Neural progenitor cell (in vitro differentiated cells): Measurements from ENCODE around the gene BMP7.

Experiments used
- EZH2phosphoT487 ChIP-seq: fragments of 200-600 bp; sonication (generic); IDR thresholded peaks from 2 replicates; pipeline ENCODE4 v1.6.1; 2017; ENCODE audit warnings: antibody characterized with exemption
- TF ChIP-seq, protein P1 (sequence below): fragments of 200-600 bp; sonication (generic); IDR thresholded peaks from 2 replicates; pipeline ENCODE4 v1.5.1; 2017; ENCODE audit warnings: antibody characterized with exemption, mild to moderate bottlenecking

DNA sequence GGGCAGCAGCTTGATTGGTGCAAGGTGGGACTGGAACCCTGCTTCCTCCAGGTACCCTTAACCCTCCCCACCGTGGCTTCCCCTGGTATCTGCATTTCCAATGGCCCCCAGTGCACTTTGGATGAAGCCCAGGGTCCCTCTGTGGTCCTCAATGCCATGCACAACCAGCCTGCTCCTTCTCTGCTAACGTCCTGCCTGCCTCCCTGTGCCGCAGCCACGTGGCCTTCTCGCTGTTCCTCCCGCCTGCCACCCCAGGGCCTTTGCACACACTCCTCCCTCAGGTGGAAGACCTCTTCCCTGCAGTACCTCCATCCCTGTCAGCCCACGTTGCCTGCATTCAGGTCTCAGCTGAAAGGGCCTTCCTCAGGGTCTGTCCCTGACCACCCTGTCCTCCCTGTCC lies 101.6 kb downstream of the BMP7 start:
- TF ChIP-seq, protein P1, sequence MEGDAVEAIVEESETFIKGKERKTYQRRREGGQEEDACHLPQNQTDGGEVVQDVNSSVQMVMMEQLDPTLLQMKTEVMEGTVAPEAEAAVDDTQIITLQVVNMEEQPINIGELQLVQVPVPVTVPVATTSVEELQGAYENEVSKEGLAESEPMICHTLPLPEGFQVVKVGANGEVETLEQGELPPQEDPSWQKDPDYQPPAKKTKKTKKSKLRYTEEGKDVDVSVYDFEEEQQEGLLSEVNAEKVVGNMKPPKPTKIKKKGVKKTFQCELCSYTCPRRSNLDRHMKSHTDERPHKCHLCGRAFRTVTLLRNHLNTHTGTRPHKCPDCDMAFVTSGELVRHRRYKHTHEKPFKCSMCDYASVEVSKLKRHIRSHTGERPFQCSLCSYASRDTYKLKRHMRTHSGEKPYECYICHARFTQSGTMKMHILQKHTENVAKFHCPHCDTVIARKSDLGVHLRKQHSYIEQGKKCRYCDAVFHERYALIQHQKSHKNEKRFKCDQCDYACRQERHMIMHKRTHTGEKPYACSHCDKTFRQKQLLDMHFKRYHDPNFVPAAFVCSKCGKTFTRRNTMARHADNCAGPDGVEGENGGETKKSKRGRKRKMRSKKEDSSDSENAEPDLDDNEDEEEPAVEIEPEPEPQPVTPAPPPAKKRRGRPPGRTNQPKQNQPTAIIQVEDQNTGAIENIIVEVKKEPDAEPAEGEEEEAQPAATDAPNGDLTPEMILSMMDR, result no peak
- TF ChIP-seq EZH2phosphoT487, result no peak
